Astrocyte (in vitro differentiated cells and primary cell): ENCODE data around the gene ATG101.

Source experiments
- CTCF ChIP-seq: IDR thresholded peaks from 2 replicates; pipeline ENCODE4 v1.5.1; 2011; ENCODE audit warnings: low read depth, mild to moderate bottlenecking, inconsistent platforms, low read length, moderate library complexity; ENCODE audit not compliant: insufficient read depth
- EZH2 ChIP-seq: IDR thresholded peaks from 2 replicates; pipeline ENCODE4 v1.6.1; 2012; ENCODE audit warnings: mild to moderate bottlenecking, low read length, inconsistent platforms; ENCODE audit not compliant: insufficient read depth

GRCh38 chr12:52038447-52038846 is 31.3 kb upstream of the ATG101 start:
- TF ChIP-seq CTCF (no peak), EZH2 (no peak)
